HG03066 (cell line): Measurements from ENCODE around the gene AEN.

Source experiments
- ATAC-seq: cut with Tn5 transposase; IDR thresholded peaks from one replicate; pipeline ENCODE4 v1.9.1; 2021; ENCODE audit warnings: low read depth; ENCODE audit not compliant: unreplicated experiment

AEN gene

GRCh38 chr15:88648357-88649214 lies 27.4 kb downstream of the AEN start:
- ATAC-seq: no peak

- peak; percentile 80 for ATAC-seq
These were observed 28.2 kb downstream of the AEN start for GRCh38 chr15:88649286-88649733.

DNA sequence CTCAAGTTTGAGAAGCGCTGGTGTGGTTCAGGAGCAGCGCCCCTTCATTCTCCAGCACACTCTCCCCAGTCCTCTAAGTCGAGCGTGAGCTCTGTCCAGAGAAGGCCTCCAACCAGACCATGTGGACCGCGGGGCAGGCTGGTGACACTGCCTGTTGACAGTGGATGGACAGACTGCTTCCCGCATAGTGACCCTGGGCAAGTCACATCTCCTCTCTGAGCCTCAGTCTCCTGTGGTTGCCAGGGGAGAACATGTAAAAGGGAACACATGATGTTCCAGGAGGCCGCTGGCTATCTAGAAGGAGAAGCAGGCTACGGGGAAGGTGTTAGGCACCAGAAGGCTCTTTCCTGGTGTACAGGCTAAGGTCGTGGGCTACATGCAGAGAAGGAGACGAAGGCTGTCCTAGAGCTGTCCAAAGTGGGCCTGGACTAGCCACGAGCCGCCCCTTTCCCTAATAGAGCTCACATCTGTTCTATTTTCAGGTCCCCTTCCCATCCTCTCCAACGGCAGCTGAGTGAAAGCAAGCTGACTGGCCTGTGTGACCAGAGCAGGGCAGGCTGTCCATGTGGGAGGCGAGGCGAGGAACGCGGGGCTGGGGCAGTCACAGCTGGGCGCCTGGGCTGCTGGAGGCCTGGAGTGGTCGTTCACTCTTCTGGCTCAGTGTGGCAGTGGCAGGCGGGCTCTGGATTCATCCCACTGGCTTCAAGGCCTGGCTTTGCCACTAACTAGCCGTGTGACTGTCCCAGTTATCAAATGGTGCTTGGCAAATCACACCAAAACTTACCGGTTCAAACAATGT lies 28.8 kb downstream of the AEN start:
- no peak for ATAC-seq

GRCh38 chr15:88650556-88650955 lies 29.4 kb downstream of the AEN start:
- no peak for ATAC-seq

DNA sequence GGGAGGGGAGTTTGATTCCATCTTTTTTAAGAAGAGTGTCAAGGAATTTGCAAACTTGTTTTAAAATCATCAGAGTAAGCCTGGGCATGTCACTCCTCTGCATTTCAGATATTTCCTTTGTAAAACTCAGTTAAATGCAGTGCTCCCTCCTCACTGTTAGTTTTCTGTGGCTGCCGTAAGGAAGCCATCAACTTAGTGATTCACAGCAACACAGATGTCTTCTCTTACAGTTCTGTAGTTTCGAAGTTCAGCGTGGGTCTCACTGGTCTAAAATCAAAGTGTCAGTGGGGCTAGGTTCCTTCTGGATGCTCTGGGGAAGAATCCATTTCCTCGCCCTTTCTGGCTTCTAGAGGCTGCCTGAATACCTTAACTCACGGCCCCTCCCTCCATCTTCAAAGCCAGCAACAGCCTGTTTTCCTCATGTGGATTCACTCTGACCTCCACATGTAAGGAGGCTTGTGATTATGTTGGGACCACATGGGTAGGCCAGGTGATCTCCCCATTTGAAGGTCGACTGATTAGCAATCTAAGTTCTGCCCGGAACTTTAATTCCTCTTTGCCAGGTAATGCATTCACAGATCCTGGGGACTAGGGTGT lies 30.1 kb downstream of the AEN start:
- no peak for ATAC-seq

DNA sequence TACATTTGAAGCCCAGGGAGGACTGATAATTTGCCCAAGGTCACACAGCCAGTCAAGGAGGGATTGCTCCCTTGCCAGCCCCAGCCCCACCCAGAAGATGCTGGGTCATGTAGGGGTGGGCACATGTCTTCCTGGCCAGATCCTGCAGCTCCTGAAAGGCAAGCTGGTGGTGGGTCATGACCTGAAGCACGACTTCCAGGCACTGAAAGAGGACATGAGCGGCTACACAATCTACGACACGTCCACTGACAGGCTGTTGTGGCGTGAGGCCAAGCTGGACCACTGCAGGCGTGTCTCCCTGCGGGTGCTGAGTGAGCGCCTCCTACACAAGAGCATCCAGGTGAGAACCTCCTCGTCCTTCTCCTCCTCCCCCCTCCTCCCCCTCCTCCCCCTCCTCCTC lies 30.8 kb downstream of the AEN start:
- ATAC-seq: no peak

DNA sequence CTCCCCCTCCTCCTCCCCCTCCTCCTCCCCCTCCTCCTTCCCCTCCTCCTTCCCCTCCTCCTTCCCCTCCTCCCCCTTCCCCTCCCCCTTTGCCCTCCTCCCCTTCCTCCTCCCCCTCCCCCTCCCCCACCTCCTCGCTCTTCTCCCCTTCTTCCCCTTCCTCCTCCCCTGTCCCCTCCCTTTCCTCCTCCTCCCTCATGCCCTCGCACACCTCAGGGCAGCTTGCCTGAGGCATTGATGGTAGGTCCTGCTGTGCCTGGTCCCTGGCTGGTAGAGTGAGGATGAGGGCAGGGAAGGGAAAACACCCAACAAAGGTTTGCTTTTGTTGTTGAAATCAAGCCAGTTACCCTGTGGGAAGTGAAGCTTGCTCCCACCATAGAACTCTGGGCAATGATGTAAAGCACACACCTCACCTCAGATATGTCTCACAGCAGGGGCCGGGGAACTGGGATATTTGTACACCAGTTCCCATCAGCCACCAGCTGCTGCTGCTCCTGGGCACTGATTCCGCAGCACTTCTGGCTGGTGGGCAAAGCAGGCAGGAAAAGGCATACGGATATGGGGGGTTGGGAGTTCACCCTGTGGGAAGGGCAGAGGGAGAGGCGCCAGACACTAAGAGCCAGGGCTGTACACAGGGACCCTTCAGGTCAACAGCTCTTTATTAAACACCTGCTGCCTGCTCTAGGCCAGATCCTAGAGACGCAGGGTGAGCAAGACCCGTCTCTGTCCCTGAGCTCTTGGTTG lies 31.5 kb downstream of the AEN start:
- ATAC-seq: no peak

- no peak for ATAC-seq
These were observed 32.3 kb downstream of the AEN start for GRCh38 chr15:88653200-88654064.

GRCh38 chr15:88654430-88655102 lies 33.4 kb downstream of the AEN start:
- ATAC-seq: no peak

DNA sequence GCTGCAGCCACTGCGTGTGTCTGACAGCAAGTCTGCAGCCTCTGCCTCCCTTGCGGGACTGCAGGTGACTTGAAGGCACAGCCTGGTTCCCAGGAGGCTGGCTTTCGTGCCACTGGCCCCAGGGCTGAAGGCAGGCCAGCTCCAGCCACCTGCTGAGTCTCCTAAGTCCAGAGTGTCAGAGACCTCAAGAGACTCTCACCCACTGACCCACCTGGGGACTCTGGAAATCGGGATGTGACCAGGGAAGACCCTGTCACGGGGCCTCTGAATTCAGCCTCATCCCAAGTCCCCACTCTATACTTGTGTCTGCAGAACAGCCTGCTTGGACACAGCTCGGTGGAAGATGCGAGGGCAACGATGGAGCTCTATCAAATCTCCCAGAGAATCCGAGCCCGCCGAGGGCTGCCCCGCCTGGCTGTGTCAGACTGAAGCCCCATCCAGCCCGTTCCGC lies 34.0 kb downstream of the AEN start:
- ATAC-seq: no peak

DNA sequence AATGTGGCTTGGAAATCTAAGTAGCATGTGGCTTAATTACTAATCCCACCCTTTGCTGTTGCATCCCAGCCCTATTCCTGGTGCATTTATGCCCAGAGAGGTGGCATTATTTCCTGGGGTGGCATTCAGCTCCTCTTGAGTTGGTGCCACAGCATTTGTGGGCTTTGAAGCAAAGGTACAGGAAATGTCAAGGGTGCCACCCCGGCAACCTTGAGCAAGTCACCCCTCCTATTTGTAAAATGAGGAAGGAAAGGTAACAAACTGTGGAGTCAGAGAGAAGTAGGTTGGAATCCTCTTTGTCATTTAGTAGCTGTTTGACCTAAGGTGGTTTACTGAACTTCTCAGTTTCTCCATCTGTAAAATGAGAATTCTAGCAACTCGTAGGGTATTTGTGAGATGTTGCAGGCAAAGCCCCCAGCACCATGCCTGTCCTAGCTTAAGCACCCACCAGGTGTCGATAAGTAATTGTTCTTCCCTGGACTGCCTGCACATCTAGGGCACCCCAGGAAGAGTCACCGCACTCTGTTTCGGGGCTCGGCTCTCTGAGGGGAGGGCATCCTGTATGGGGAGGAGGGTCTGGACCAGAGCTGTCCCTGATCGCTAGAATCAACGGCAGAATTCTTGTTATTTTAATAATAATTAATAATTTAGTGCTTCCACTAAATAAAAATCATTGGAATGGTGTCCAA lies 34.8 kb downstream of the AEN start:
- ATAC-seq: no peak

DNA sequence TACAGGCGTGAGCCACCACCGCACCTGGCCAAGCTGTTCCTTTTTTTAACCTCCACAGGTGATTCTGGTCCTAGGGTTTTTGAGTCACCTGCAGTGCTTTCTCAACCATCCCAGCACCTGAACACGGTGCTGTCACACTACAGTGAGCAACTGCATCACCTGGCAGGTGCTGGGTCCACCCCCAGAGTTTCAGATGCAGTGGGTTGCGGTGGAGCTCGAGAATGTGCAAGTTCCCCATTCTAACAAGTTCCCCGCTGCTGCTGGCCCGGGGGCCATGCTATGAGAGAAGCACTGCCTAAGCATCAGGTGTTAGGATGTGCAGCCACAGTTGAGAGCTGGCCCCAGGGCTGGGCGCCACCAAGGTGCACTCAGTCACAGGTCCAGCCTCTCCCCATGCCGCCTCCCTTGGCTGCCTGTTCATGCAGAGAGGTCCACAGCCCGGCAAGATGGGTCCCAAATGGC lies 35.7 kb downstream of the AEN start:
- ATAC-seq: peak; percentile 91

GRCh38 chr15:88657326-88658069 lies 36.4 kb downstream of the AEN start:
- ATAC-seq: peak; percentile 25

DNA sequence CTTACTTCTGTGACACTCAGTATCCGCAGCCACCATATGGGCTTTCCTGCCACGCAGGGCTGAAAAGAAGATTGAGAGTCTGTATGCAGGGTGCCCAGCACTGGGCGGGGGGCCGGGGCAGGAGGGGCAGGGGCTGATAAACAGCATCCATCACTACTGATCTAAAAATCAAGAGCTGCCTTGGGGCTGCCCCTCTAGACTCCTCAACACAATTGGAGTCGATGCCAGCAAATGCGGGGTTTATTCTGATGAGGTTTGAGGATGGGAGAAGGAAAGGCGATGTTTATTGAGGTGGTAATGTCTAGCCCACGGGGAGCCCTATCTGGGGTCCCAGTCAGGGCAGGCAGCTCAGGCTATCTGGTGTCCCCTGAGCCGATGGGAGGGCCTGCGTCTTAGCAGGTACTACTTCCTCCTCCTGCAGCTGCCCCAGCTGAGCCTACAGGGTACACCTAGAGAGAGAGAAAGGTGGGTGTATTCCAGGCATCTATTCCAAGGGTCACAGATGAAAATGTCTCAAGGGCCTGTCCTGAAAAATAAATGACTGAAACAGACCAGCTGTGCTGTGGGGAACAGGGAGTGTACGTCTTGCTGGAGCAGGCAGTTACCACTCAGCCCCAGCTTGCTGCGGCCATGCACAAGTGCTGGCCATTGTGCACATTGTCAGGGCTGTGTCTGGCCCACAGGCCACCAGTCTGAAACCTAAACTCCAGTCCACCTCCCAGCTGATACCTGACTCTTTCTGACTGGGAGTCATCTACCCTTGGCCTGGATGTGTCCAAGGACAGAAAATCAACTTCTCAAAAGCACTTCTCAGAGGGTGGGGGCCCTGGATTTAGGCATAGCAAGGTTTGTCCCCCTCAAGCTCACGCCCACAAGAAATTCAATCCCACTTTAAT lies 37.2 kb downstream of the AEN start:
- ATAC-seq: no peak

- ATAC-seq: no peak
These were observed 38.1 kb downstream of the AEN start for GRCh38 chr15:88658972-88659931.
